Endothelial cell of umbilical vein (primary cell): ENCODE results near the gene CUL5. TPM values are rescaled to one million over a fixed set of nuclear protein-coding genes. Genes with fewer than 3 reads are reported as not detected.

Experiments
- BruUV-seq: library from RNA; stranded (reverse); fragments of 400-500 nt; replicated peaks from 2 replicates; lab custom pipeline; 2021; lab: Mats Ljungman, UMichigan
- CTCF ChIA-PET: fragments of 300-600, 350-600 bp; sonication (Branson Sonifier 250); formaldehyde crosslinking; loops from one replicate; lab custom pipeline; 2021; ENCODE audit warnings: antibody characterized with exemption, inconsistent platforms; lab: Charles Lee
- POLR2A ChIA-PET: fragments of 300-600, 350-600 bp; sonication (Branson Sonifier 250); formaldehyde crosslinking; loops from one replicate; lab custom pipeline; 2021; ENCODE audit warnings: antibody characterized with exemption, inconsistent platforms; lab: Charles Lee
- DNase-seq: peaks from one replicate; pipeline ENCODE4 v3.0.0-alpha.2; 2011; ENCODE audit warnings: low read depth, low spot score
- FAIRE-seq: peaks from 2 replicates; lab custom pipeline; 2011; peaks lifted over from hg19 to GRCh38; lab: Jason Lieb, UNC
- H2AFZ ChIP-seq: 2 replicates; pipeline ENCODE4 v1.6.0; 2012; ENCODE audit warnings: low read depth, low read length, control low read depth, inconsistent platforms
- H3K27ac ChIP-seq: 2 replicates; pipeline ENCODE4 v1.5.1; 2011; ENCODE audit warnings: low read depth, mild to moderate bottlenecking, control low read depth, low read length, moderate library complexity; ENCODE audit not compliant: insufficient read depth
- H3K27me3 ChIP-seq, 2 experiments: 2 replicates each; pipeline versions ENCODE4 v1.6.0 to v1.6.1; 2011; ENCODE audit warnings: low read length in 2 of 2, mixed read lengths in 1 of 2; ENCODE audit not compliant: control insufficient read depth in 2 of 2, insufficient read depth in 2 of 2
- H3K36me3 ChIP-seq, 2 experiments: 2 replicates in 1 of 2; 3 replicates in 1 of 2; pipeline ENCODE4 v1.5.1; 2011; ENCODE audit warnings: low read length in 2 of 2, mild to moderate bottlenecking in 1 of 2, moderate library complexity in 1 of 2; ENCODE audit not compliant: control insufficient read depth in 2 of 2, insufficient read depth in 2 of 2; ENCODE audit errors: extremely low read depth in 1 of 2
- H3K4me1 ChIP-seq: 3 replicates; pipeline ENCODE4 v1.5.1; 2011; ENCODE audit warnings: mild to moderate bottlenecking, low read length; ENCODE audit not compliant: control insufficient read depth, insufficient read depth; ENCODE audit errors: extremely low read depth
- H3K4me2 ChIP-seq: 2 replicates; pipeline ENCODE4 v1.6.1; 2011; ENCODE audit warnings: low read length, control low read depth, mixed read lengths; ENCODE audit not compliant: insufficient read depth
- H3K4me3 ChIP-seq, 3 experiments: fragments of 200-600 bp in 1 of 3; sonication (generic), shearing (Covaris generic) in 1 of 3; replicated peaks in 1 of 3; 2 replicates each; pipeline ENCODE4 v1.5.1; 2011 to 2016; ENCODE audit warnings: control low read depth in 3 of 3, low read length in 3 of 3, mild to moderate bottlenecking in 2 of 3, inconsistent platforms in 1 of 3, low read depth in 1 of 3, moderate library complexity in 1 of 3; ENCODE audit not compliant: insufficient read depth in 1 of 3
- H3K79me2 ChIP-seq: 2 replicates; pipeline ENCODE4 v1.6.0; 2012; ENCODE audit warnings: low read length, inconsistent platforms; ENCODE audit not compliant: control insufficient read depth, insufficient read depth
- H3K9ac ChIP-seq: replicated peaks from 2 replicates; pipeline ENCODE3; 2011; ENCODE audit warnings: low read length, control low read depth; ENCODE audit not compliant: insufficient read depth; ENCODE audit errors: extremely low read depth
- H3K9me1 ChIP-seq: replicated peaks from 3 replicates; pipeline ENCODE4 v1.6.0; 2011; ENCODE audit warnings: mild to moderate bottlenecking, low read length; ENCODE audit not compliant: control insufficient read depth, insufficient read depth; ENCODE audit errors: extremely low read depth
- H3K9me3 ChIP-seq: replicated peaks from 2 replicates; pipeline ENCODE4 v1.5.1; 2012; ENCODE audit warnings: low read length, inconsistent platforms; ENCODE audit not compliant: control insufficient read depth, insufficient read depth
- H4K20me1 ChIP-seq: replicated peaks from 2 replicates; pipeline ENCODE3; 2011; ENCODE audit warnings: mild to moderate bottlenecking, low read length; ENCODE audit not compliant: control insufficient read depth, insufficient read depth; ENCODE audit errors: extremely low read depth
- CTCF ChIP-seq, 2 donors: IDR thresholded peaks; 1 replicate in 1 of 2; 2 replicates in 1 of 2; pipeline ENCODE4 v1.5.1; 2011; ENCODE audit warnings: low read length in 2 of 2, mild to moderate bottlenecking in 2 of 2, moderate library complexity in 2 of 2, control low read depth in 1 of 2, inconsistent platforms in 1 of 2, low read depth in 1 of 2; ENCODE audit not compliant: insufficient read depth in 1 of 2; ENCODE audit errors: extremely low read depth in 1 of 2
- EZH2 ChIP-seq: IDR thresholded peaks from 2 replicates; pipeline ENCODE4 v1.6.1; 2012; ENCODE audit warnings: borderline replicate concordance, low read depth, mild to moderate bottlenecking, moderate library complexity, low read length, inconsistent platforms; ENCODE audit not compliant: severe bottlenecking
- FOS ChIP-seq: IDR thresholded peaks from 2 replicates; pipeline ENCODE4 v1.6.1; 2011; ENCODE audit warnings: mild to moderate bottlenecking, low read length, moderate library complexity, borderline replicate concordance; ENCODE audit not compliant: insufficient read depth
- GATA2 ChIP-seq: IDR thresholded peaks from 2 replicates; pipeline ENCODE4 v1.7.0; 2011; ENCODE audit warnings: low read depth, mild to moderate bottlenecking, moderate library complexity, mixed read lengths, low read length; ENCODE audit not compliant: insufficient read length, insufficient read depth
- JUN ChIP-seq: IDR thresholded peaks from 2 replicates; pipeline ENCODE4 v1.6.1; 2011; ENCODE audit warnings: borderline replicate concordance, low read depth; ENCODE audit not compliant: insufficient read length, insufficient read depth
- MYC ChIP-seq: IDR thresholded peaks from one replicate; pipeline ENCODE4 v1.6.1; 2011; ENCODE audit warnings: mild to moderate bottlenecking, low read depth, low read length
- POLR2A ChIP-seq: IDR thresholded peaks from 2 replicates; pipeline ENCODE4 v1.6.1; 2012; ENCODE audit warnings: low read depth, mild to moderate bottlenecking, control low read depth, low read length
- dilution Hi-C: fragments of 300-500 bp; cut with MboI; formaldehyde crosslinking; loops from one replicate; pipeline ENCODE4 v1.15.0; 2019; ENCODE audit warnings: low sequenced_read_pairs; ENCODE audit not compliant: extremely low pct_ligation_motif_present
- intact Hi-C: fragments of 100-400 bp; cut with micrococcal nuclease; formaldehyde crosslinking; loops from one replicate; pipeline ENCODE4 v1.10.0; 2022
- polyA plus RNA-seq, 4 experiments: library from polyadenylated mRNA; depleted of rRNA in 3 of 4; stranded (reverse) in 3 of 4; unstranded in 1 of 4; fragments of >200 nt; gene quantifications; 2 replicates each; pipeline versions ENCODE4 v1.2.1 to v1.2.3, GENCODE V29; 2011 to 2012; ENCODE audit warnings: missing spikeins in 1 of 4
- total RNA-seq: library from RNA; stranded (reverse); gene quantifications from 2 replicates; pipeline ENCODE4 v1.2.3, GENCODE V29; 2021

Gene CUL5
- total and polyA plus RNA-seq, 2 donors (not counting 3 experiments of a cell fraction or from before 2014, with no cell fraction given): 9.9 to 36.6 TPM

DNA sequence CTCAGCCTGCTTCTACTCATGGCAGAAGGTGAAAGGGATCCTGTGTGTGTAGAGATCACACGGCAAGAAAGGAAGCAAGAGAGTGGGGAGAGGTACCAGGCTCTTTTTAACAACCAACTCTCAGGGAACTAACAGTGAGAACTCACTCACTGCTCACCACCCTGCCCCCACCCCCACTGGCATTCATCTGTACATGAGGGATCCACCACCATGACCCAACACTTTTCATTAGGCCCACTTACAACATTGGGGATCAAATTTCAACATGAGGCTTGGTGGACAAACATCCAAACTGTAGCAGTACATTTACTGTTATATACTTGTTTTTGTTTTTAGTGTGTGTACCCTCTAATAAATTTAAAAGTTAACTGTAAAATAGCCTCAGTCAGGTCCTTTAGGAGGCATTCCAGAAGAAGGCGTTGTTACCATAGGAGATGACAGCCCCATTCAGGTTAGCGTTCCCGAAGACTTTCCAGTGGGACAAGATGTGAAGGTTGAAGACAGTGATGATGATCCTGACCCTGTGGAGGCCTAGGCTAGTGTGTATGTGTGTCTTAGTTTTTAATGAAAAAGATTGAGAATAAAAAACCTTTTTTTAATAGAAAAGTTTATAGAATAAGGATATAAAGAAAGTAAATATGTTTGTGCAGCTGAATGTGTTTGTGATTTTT, 11.3 kb downstream of the CUL5 start:
- Histone ChIP-seq H3K9me1 (no peaks in the 10 kb centered on the region), H3K79me2 (peaks cover 100% of the 10 kb centered on the region), H3K27ac (no peak overlapping the region), H3K4me3 (no peak overlapping the region), H3K36me3 (no peaks in the 10 kb centered on the region), H4K20me1 (peaks cover 6% of the 10 kb centered on the region), H3K4me2 (no peak overlapping the region), H3K27me3 (no peaks in the 10 kb centered on the region), H3K9ac (no peak overlapping the region), H3K4me1 (no peaks in the 10 kb centered on the region), H3K9me3 (no peaks in the 10 kb centered on the region), H2AFZ (no peak overlapping the region)
- CTCF ChIA-PET: interaction anchor here (0.8 to 1.7 kb wide), 2 partner anchors 11 to 119 kb away, joined by 3 to 7 read pairs; partner anchors contain the start of gene CUL5
- dilution Hi-C loops: no loop called here
- FAIRE-seq: no peak
- BruUV-seq: no TSS peak
- intact Hi-C loops: no loop called here
- DNase-seq: no peak
- POLR2A ChIA-PET: interaction anchor here (1.0 kb wide), 1 partner anchor 8 kb away, joined by 3 read pairs; no protein-coding TSS in a partner anchor
- TF ChIP-seq FOS (no peak), MYC (no peak), JUN (no peak), CTCF (IDR thresholded peaks at IDR 0.05; ENCODE audit: extremely low read depth in 1 of 2, insufficient read depth in 1 of 2, low read depth in 1 of 2, low read length in 2 of 2) (no peak), POLR2A (no peak), GATA2 (no peak), EZH2 (no peak)
